NB4 (cell line): ENCODE results near the gene SPOCK3.

Experiments
- CTCF ChIP-seq: IDR thresholded peaks from one replicate; pipeline ENCODE4 v1.5.1; 2012; ENCODE audit warnings: low read depth, low read length
- MAX ChIP-seq: IDR thresholded peaks from 2 replicates; pipeline ENCODE4 v1.6.1; 2011; ENCODE audit warnings: low read depth, low read length
- MYC ChIP-seq: IDR thresholded peaks from 2 replicates; pipeline ENCODE4 v1.6.1; 2011; ENCODE audit warnings: low read depth, low read length
- POLR2A ChIP-seq: IDR thresholded peaks from 2 replicates; pipeline ENCODE4 v1.6.1; 2011; ENCODE audit warnings: mild to moderate bottlenecking; ENCODE audit not compliant: insufficient read length; ENCODE audit errors: extremely low read depth

GRCh38 chr4:167052631-167053091 is 181.6 kb downstream of the SPOCK3 start:
- TF ChIP-seq CTCF (no peak), POLR2A (no peak), MAX (no peak), MYC (no peak)
